Left lobe of liver (tissue), 2 donors: Measurements from ENCODE around the gene MPC1. TPM values are rescaled to one million over a fixed set of nuclear protein-coding genes. Genes with fewer than 3 reads are reported as not detected.

Experiments used
- ATAC-seq: fragments of 200-7000 bp; cut with Tn5 transposase; one replicate; pipeline ENCODE4 v1.9.1; 2020; ENCODE audit warnings: mild to moderate bottlenecking, moderate library complexity
- DNase-seq: peaks from one replicate; pipeline ENCODE4 v3.0.0-alpha.2; 2020; ENCODE audit warnings: low spot score
- total RNA-seq: library from RNA; stranded (reverse); gene quantifications from one replicate; pipeline ENCODE4 v1.2.1, GENCODE V29; 2021
- donor health status: DM: no; HTN: no; CAD: no; lungs with moderate emphysema.
- donor health status: DM: no; HTN: yes; CAD: no.

The MPC1 gene
- total RNA-seq, 1 donor from 2014 or later = 120 TPM

GRCh38 chr6:166318649-166319600 lies 63.8 kb downstream of the MPC1 start:
- no peak for DNase-seq
- no peak for ATAC-seq

- ATAC-seq (no peak), DNase-seq (no peak)
Observed at GRCh38 chr6:166318227-166318626, 64.5 kb downstream of the MPC1 start.

- no peak for DNase-seq
- no peak for ATAC-seq
Observed at GRCh38 chr6:166317261-166318212, 65.2 kb downstream of the MPC1 start.

GRCh38 chr6:166315436-166315835 lies 67.3 kb downstream of the MPC1 start:
- ATAC-seq (no peak), DNase-seq (no peak)

Other genes starting within 250 kb of the MPC1 start
- gene TBXT, start 215.1 kb downstream of the MPC1 start, total RNA-seq = not detected
- gene PRR18, start 74.5 kb downstream of the MPC1 start, total RNA-seq = 2.0 TPM
- 8.8 TPM for gene SFT2D1, start 40.4 kb downstream of the MPC1 start, total RNA-seq
- 0.28 TPM for gene RAMACL, start 203.7 kb upstream of the MPC1 start, total RNA-seq
- gene RPS6KA2, start 244.3 kb upstream of the MPC1 start, total RNA-seq = 12.4 TPM